ENCODE results near the gene S100A14. TPM values are rescaled to one million over a fixed set of nuclear protein-coding genes. Genes with fewer than 3 reads are reported as not detected.

Gene S100A14
- total and polyA plus RNA-seq, 2 of the 13 experiments (the other 11 are each of a cell fraction or from before 2014, with no cell fraction given) = 1.4 to 7.7 TPM

- peak; percentile 53 for TF ChIP-seq ZGPAT (CRISPR knock-in tag; IDR thresholded peaks at IDR 0.05)
- TF ChIP-seq GATAD2A (CRISPR knock-in tag; IDR thresholded peaks at IDR 0.05) = peak; percentile 59; the same call in 1 of the 2 replicates
- 0 out of 2 replicates have a peak, but pooled peaks have one; percentile 45 for TF ChIP-seq FOXK1 (CRISPR knock-in tag; IDR thresholded peaks at IDR 0.05; ENCODE audit: borderline replicate concordance, low read depth)
- TF ChIP-seq ZSCAN12 (CRISPR knock-in tag; IDR thresholded peaks at IDR 0.05) = no peak
- 0 out of 2 replicates have a peak, but pooled peaks have one; percentile 38 for TF ChIP-seq ESRRA (CRISPR knock-in tag; IDR thresholded peaks at IDR 0.05; ENCODE audit: low read depth)
- TF ChIP-seq ZNF124 (CRISPR knock-in tag; IDR thresholded peaks at IDR 0.05) = peak; percentile 75; the same call in 1 of the 2 replicates
- no peak for TF ChIP-seq AFF4 (CRISPR knock-in tag; IDR thresholded peaks at IDR 0.05)
- TF ChIP-seq PBX2 (CRISPR knock-in tag; IDR thresholded peaks at IDR 0.05) = no peak
- 0 out of 2 replicates have a peak, but pooled peaks have one; percentile 29 for TF ChIP-seq SPEN (CRISPR knock-in tag; IDR thresholded peaks at IDR 0.05; ENCODE audit: low read depth)
- 0 out of 2 replicates have a peak, but pooled peaks have one; percentile 19 for TF ChIP-seq ZIK1 (CRISPR knock-in tag; IDR thresholded peaks at IDR 0.05; ENCODE audit: borderline replicate concordance, low read depth)
- peak; percentile 38; the same call in 1 of the 3 replicates for TF ChIP-seq MXI1 (IDR thresholded peaks at IDR 0.05; ENCODE audit: borderline replicate concordance, low read depth, low read length)
- TF ChIP-seq MAF1 (CRISPR knock-in tag; IDR thresholded peaks at IDR 0.05; ENCODE audit: borderline replicate concordance) = no peak
- TF ChIP-seq SMAD3 (CRISPR knock-in tag; IDR thresholded peaks at IDR 0.05) = peak; percentile 79; the same call in 1 of the 2 replicates
- no peak for TF ChIP-seq DMTF1 (CRISPR knock-in tag; IDR thresholded peaks at IDR 0.05)
- TF ChIP-seq TFDP1 (CRISPR knock-in tag; IDR thresholded peaks at IDR 0.05; ENCODE audit: borderline replicate concordance) = peak; percentile 22; the same call in 1 of the 2 replicates
- 0 out of 2 replicates have a peak, but pooled peaks have one; percentile 35 for TF ChIP-seq ZFP1 (CRISPR knock-in tag; IDR thresholded peaks at IDR 0.05)
- 0 out of 2 replicates have a peak, but pooled peaks have one; percentile 40 for TF ChIP-seq TFDP2 (CRISPR knock-in tag; IDR thresholded peaks at IDR 0.05)
These were observed 47.6 kb downstream of the S100A14 start (continued) for GRCh38 chr1:153568367-153569099.

All from HepG2 (cell line).